Fibroblast of gingiva (primary cell): ENCODE measurements around the gene DBH.
"Not testable (repeated sequence)": the region's sequence is repeated elsewhere in the genome, so short reads cannot be mapped to it uniquely, and the experiment has no call there.

Experiments used
- DNase-seq: peaks from one replicate; pipeline ENCODE4 v3.0.0-alpha.2; 2011; ENCODE audit warnings: low read depth

Gene DBH

DNA sequence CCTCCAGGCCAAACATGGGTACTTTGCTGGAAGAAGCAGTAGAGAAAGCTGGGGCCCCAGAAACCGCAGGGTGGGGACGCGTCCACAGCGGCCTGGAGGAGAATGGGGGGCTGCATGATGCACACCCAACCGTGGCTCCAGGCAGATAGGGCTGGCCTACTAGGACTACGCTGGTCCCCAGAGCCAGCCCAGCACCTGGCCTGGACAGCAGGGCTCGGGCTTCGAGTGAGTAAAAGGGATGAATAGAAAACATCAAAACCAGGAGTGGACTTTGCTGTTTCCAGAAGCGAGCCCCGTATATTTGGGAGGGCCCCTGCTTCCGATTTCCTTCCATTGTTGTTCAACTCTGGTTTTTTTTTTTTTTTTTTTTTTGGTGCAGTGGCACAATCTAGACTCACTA, 30.7 kb downstream of the DBH start:
- no peak for DNase-seq

DNA sequence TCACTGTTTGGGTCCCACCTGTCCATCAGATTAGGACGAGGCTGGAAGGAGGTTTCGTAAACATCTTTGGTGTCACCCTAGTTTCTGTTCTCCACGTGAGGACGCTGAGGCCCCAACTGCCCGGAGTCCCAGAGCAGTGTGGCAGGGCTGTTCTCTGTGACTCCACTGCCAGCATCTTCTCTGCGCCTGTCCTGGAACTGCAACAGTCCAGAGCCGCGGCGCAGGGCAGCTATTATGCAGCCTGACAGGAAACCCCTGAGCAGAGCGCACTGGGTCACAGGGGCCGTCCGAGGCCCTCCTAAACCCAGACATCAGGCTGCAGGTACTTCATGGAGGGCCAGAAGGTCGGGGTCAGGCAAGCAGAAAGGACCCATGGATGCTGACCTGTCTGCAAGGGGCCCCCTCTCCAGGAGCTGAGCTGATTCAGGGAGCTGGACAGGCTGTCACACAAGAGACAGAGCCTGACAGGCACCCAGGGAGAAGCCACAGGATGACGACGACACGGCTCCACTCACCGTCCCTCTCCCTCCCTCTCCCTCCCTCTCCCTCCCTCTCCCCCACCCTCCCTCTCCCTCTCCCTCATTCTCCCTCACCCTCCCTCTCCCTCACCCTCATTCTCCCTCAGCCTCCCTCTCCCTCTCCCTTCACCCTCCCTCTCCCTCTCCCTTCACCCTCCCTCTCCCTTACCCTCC, 31.7 kb downstream of the DBH start:
- DNase-seq: no peak

DNA sequence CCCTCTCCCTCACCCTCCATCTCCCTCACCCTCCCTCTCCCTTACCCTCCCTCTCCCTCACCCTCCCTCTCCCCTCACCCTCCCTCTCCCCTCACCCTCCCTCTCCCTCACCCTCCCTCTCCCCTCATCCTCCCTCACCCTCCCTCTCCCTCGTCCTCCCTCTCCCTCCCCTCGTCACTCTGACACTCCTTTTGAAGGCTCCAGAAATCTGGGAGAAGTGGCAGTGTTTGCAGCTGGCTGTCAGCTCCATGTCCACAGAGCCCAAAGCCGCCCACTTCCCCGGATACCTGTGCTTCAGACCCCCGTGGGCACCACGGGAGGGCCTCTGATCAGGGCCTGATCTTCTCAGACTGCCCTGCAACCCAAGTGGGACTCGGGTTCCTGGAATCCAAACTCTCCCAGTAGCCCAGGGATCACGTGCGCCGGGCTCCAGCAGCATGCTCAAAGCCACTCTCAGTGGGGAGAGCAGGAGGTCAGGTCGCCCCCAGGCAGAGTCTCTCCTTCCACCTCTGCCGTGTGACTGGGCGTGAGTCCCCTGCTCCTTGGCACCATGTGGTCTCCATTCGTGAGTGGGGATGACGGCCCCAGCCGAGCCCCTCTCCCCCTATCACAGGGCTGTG, 33.1 kb downstream of the DBH start:
- no peak for DNase-seq

DNA sequence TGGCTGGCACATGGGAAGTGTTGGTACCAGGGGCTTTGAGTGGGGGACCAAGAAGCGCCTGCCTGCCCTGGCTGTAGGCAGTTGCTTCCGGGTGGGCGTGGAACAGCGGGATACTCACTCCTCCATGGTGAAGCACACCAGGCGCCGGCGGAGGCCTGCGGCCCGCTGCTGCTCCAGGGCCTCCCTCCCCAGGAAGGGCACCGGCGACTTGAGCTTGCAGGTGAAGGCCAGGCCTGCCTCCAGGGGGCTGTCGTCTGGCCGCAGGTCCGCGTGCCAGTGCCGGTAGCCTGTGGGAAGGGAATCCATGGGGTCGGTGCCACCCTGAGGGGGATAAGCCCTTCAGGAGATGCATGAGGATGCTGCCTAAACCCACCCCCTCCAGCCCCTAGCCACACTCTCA, 34.3 kb downstream of the DBH start:
- no peak for DNase-seq

DNA sequence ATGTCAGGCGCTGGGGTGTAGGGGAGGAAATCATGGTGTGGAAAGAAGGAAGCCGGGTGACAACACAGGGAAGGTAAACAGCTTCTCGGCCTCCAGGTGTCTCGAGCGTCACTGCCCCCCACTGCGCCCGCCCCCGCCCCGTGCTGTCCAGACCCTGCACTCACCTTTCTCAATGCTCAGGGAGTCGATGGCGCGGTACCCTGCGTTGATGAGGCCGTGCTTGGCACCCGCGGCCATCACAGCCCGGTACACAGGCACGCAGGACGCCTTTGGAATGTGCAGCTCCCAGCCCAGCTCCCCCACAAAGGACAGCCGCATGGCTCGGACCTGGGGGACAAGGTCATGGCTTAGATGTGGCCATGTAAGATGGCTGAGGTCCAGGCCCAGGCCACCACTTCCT, 35.2 kb downstream of the DBH start:
- no peak for DNase-seq

DNA sequence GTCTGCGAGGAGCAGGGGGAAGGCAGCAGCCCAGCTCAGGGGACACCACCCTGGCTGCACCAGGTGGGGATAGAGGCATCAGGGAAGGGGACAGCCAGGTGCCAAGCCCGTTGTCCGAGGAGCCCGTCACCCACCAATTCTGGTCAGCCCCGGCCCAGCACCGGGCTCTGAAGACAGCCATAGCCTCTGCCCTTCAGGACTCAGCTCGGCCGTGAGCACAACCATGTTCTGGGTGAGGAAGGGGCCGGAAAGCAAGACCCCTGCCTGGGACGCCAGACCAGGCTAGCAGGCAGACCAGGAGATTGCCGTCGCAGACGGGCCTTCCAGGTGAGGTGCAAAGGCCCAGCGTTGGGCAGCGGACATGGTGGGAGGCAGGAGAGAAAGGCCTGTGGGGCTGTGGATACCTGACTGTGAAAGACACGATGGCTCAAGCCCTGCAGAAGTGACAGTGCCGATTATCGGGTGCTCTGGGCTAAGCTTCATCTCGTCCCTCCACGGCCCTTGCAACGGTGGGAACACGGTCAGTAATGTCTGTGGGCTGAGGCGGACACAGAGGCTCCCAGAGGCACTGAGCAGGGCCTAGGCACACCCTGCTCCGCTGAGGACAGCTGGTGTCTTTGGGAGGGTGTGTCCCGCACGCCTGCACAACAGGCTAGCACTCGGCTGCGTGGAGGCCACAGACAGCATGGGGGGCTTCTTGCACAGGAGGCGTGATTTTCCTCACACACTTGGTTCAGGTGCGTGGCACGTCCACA, 36.5 kb downstream of the DBH start:
- no peak for DNase-seq

DNA sequence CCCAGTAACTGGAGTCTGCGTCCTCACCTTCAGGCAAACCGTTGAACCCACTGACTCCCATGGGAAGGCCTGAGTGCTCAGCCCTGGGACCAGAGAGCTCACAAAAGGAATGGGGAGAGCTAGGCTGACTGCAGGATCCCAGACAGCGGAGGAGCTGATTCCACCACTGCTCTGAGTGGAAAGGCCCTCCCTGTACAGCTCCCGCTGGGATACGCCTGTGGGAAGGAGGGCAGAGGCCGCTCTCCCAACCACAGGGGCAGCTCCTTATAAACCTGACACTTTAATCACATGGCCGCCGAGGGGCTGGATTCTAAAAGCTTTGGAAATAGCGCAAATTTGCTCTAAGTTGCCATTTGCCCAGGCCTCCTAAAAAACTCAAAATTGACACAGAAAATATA, 37.1 kb downstream of the DBH start:
- no peak for DNase-seq

DNA sequence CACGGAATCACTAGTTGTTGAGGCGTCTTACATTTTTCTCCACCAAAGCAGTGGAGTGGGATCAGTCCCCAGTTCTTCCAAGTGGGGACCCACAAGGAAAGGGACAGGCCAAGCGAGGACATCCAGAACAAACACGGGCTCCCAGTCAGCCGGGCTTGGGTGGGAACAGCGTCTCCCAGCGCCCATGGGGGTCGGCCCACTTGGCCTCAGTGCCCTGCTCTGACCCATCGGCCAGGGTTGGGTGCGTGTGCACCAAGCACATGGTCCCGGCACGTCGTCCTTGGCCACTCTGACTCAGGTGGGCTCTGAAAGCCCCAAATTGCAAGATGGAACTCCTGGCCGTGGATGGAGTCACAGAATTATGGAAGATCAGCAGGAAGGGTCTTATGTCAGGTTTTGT, 37.9 kb downstream of the DBH start:
- DNase-seq: no peak

DNA sequence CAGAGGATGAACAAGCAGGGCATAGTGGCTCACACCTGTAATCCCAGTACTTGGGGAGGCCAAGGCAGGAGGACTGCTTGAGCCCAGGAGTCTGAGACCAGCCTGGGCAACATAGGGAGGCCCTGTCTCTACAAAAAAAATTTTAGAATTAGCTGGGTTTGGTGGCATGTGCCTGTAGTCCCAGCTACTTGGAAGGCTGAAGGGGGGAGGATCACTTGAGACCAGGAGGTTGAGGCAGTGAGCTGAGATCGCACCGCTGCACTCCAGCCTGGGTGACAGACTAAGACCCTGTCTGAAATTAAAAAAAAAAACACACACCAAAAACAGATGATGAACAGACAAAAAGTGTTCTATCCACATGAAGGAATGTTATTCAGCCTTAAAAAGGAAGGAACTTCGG, 39.6 kb downstream of the DBH start:
- DNase-seq: not testable (repeated sequence)

DNA sequence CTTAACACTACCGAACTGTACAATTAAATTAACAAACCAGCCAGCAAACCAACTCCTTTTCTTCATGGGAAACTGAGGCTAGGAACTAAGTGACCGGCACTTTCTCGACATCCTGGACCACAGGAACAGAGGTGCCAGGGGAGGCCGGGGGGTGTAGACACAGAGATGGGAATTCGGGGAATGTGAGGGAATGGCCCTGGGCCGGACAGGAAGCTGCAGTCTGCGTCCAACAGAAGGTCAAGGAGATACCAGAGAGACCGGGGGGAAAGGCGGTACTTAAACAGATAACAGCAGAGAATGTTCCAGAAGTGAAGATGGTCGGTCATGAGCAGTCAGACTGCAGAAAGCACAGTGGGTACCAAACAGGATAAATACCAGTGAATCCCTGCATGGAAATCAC, 40.3 kb downstream of the DBH start:
- no peak for DNase-seq

DNA sequence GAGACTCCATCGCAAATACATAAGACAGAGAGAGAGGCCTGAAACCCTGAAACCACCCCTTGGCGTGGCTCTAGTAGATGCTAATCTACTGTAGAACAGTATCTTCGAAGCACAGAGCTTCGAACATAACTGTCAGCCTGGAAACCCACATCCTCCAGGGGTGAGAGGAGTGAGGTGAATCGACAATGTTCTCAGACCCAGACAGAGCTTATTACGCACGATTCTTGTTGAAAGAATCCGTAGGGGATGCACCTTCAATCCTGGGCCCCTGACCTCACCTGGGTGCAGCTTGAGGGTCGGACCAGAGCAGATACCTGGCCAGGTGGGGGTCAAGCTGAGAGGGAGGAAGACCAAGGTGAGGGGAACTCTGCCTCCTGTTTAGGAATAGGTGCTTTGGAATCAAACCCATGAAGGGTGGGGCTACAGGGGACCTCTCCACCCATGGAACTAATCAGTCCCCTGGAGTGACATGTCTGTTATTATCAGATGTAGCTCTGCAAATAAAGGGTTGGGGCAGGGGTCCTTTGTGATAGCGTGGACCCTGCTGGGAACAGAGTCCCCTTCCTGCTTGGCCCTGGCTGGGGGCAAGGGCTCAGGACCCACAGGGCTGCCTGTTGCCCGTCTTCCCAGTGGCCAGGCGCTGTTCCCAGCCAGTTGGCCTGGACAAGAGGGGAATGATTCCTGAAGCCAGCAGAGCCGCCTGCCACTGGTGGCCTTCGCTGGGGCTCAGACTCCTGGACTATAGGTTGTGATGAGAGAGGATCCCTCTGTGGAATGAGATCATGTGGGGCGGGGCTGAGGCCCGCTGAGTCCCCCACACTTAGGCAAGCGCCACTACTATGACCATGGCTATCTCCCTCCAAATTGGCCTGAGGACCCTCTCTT, 41.2 kb downstream of the DBH start:
- DNase-seq: no peak

DNA sequence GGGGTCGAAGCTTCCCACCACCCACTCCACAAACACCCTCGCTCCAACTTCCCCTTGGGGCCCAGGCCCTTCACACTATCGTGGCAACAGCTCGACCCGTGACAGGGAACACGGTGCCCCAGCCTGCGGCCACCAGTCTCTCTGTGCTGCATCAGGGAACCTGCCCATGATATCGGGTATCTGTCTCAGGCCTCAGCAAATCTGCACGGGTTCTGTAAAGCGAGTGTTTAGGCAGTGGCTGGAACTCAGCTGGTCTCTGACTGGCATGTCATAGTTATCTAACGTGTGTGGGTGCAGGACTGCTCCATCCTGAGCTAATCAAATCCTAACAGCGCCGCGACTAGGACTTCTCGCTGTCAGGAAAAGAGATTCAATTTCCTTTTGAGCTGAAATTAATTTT, 42.9 kb downstream of the DBH start:
- DNase-seq: no peak

DNA sequence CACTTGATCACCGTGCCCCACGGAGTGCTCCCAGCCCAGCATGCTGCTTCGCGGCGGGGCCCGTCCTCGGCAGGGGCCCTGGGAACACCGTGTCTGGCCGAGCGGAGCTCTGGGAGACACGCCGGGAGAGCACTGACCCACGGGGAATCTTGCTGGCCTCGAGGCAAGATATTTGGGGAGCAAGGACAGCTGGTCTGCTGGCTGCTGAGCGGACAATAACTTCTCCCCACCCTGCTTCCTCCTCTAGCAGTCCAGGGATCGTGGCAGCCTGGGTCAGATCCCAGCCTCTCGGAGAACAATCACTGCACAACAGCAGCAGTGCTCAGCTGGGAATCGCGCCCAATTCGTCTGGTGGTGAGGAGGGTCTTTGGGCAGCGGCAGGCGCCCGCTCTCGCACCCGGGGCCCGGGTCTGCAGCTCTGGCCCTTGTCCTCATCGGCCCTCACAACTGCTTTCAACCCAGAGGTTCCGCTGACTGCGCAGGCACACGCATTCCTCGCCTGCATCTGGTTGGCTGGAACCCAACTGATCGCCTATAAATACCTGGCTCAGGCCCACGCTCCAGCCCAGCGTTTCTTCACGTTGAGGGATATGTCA, 43.4 kb downstream of the DBH start:
- DNase-seq: no peak

DNA sequence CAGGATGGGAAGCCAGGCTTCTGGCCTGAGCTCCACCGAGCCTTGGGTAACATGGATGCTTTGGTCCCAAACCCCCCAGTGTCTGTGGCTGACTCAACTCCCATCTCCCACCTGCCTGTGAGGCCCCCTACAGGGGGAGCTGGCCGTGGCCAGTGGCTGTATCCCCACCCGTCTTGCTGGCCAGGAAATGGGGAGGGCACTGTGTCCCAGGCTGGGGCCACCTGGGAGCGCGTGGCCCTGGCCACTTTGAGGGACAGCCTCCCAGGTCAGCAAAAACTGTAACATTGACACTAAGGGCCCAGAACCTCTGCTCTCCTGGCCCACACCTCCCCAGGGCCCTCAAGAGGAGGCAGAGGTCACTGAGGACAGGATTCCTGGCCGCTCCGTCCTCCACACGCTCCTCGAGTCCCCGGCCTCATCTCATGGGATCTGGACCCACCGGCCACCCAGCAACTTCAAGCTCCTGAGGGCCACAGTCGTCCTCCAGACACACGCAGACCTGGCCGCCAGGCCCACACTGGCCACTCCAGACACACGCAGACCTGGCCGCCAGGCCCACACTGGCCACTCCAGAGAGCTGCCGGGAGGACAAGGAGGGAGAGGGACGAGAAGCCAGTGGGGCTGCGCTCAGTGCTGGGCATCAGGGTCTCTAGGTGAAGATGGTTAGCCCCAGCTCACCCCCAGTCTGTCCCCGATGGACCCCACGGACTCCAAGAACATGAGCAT, 44.2 kb downstream of the DBH start:
- DNase-seq: no peak

DNA sequence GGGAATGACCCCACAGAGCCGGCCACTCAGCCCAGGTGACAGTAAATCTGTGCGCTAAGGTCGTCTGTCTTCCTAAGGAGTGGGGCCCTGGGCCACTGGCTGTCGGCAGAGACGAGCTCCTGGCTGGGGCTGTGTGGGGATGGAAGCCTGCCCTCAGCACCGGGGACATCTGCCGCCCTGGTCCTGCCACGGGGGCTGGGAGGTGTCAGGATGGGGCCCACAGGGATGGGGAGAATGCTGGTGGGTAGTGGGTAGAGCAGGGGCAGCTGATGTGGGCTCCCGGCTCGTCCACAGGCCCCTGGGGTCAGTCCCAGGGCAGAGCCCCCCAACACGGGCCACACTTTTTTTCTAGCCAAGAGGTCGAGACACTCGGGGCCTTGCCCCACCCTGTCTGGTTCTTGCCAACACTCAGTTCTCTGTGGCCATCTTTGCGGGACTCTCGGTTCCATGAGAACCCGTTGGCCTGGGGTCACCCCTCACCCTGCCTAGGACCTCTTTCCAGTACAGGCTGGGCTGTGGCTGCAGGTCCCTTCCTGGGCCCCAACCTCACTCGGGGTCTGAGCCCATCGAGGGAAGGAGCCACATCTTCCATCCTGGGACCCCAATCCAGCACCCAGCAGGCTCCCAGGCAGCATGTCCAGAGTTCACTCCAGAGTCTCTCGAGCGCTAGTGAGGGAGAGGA, 45.0 kb downstream of the DBH start:
- DNase-seq: no peak

DNA sequence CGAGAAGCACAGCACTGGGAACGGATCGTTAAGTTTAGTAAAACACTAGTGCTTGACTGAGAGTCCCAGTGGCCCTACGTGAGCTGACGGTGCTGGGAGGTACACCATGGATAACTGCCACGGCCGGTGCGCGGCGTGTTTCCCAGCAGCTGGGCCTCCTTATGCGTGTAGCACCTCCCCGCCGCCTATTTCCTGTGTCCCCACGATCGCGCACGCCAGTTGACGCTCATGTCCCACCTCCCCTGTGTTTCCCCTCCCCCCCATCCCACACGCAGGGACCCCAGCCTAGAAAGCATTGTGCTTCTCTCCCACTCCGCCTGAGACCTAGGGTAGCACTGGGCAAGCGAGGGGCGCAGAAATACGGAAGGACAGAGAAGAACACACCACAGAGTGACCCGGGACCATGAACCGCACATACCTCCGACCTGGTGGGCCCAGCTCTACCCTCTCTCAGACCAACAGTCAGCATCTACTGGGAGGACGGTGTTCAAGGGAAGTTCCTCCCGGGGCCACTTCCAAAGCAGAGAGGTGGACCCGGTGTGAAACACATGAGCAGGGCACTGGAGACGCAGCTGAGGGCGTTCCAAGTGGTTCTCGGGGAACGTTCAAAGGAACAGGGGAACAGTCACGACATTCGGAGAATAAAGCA, 45.6 kb downstream of the DBH start:
- DNase-seq: no peak

DNA sequence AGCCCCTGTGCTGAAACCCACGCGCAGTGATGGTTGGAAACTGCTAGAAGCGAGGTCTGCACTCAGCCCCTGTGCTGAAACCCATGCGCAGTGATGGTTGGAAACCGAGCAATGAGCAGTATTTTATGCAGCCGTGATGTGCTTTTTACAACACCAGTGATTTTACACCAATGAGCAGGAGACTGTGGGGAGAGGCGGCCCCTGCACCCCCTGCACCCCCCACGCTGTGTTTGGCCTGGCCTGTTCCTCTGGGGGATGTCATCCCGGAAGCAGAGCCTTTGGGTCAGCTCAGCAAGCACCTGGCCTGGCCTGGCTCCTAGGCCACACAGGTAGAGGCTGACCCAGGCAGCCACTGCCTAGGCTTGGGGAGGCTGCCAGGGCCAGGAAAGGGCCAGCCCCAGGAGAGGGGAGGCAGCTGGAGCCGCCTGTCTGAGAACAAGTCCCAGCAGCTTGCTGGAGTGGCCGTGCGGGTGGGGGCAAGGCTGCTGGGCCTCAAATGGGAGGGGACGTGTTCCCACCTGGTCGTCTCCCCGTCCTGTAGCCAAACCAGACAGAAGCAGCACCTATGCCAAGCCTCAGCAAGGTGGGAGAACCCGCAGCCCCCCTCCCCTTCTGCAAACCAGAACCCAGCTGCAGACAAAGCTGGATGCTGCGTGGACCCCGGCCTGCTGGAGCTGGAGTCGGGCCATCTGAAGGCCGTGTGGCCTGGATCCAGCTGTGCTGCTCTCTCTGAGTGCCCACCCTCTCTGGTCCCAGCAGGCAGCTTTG, 46.8 kb downstream of the DBH start:
- no peak for DNase-seq

DNA sequence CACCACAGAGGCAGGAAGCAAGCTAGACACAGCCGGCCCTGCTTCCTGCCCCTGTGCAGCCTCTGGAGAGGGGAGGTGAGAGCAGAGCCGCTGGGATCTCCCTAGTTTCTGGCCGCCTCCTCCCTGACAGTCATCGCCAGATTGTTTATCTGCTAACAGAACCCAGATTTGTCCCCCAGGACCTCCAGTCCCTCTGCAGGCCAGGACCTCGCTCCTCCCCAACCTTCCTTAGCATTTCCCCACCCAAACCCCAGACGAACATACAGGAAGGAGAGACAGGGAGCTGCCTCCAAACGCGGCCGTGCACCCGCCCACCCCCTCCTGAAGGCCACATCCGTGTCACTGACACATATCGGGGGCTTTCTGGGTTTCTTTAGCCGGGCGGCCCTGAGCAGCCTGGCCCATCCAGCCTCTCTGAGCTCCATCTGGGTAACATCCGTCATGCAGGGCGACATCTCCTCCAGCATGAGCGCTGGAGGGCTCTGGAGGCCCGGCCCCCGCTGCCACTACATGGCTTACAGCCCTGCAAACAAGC, 47.5 kb downstream of the DBH start:
- DNase-seq: no peak
